Left renal cortex interstitium (tissue), 4 donors: ENCODE measurements around the gene CAMK1D. TPM values are rescaled to one million over a fixed set of nuclear protein-coding genes. Genes with fewer than 3 reads are reported as not detected.

ENCODE experiments used
- DNase-seq, 4 donors: peaks; one replicate each; pipeline ENCODE4 v3.0.0-alpha.2; 2013; ENCODE audit warnings: low read depth in 4 of 4, low spot score in 2 of 4, missing footprints in 1 of 4
- polyA plus RNA-seq, 4 donors: library from polyadenylated mRNA; unstranded; fragments of 120-200 nt; gene quantifications; one replicate each; pipeline ENCODE4 v1.2.1, GENCODE V29; 2013; ENCODE audit not compliant: insufficient read length in 4 of 4

The CAMK1D gene
- polyA plus RNA-seq, 4 donors: 10.1 to 13.0 (median 10.8) TPM

- no peak for DNase-seq
Measured at GRCh38 chr10:12367272-12367671, 17.9 kb downstream of the CAMK1D start.

GRCh38 chr10:12369982-12370381, 20.6 kb downstream of the CAMK1D start:
- no peak for DNase-seq

- DNase-seq: no peak
Measured at GRCh38 chr10:12372846-12373245, 23.5 kb downstream of the CAMK1D start.

GRCh38 chr10:12375076-12375504, 25.7 kb downstream of the CAMK1D start:
- DNase-seq: no peak

GRCh38 chr10:12376211-12376610, 26.9 kb downstream of the CAMK1D start:
- DNase-seq: no peak

GRCh38 chr10:12377658-12378290, 28.4 kb downstream of the CAMK1D start:
- DNase-seq: no peak

GRCh38 chr10:12380999-12381398, 31.7 kb downstream of the CAMK1D start:
- no peak for DNase-seq

GRCh38 chr10:12381536-12382156, 32.3 kb downstream of the CAMK1D start:
- no peak for DNase-seq

GRCh38 chr10:12382157-12382548, 32.8 kb downstream of the CAMK1D start:
- DNase-seq: no peak

GRCh38 chr10:12382956-12383531, 33.7 kb downstream of the CAMK1D start:
- DNase-seq: no peak

- no peak for DNase-seq
Measured at GRCh38 chr10:12384906-12385305, 35.6 kb downstream of the CAMK1D start.

- no peak for DNase-seq
Measured at GRCh38 chr10:12387561-12388210, 38.3 kb downstream of the CAMK1D start.

GRCh38 chr10:12388671-12389070, 39.3 kb downstream of the CAMK1D start:
- DNase-seq: no peak

GRCh38 chr10:12389154-12389734, 39.9 kb downstream of the CAMK1D start:
- DNase-seq: no peak

GRCh38 chr10:12390733-12391132, 41.4 kb downstream of the CAMK1D start:
- no peak for DNase-seq

- DNase-seq: no peak
Measured at GRCh38 chr10:12391206-12391605, 41.9 kb downstream of the CAMK1D start.

- no peak for DNase-seq
Measured at GRCh38 chr10:12393831-12394230, 44.5 kb downstream of the CAMK1D start.

GRCh38 chr10:12394241-12395033, 45.1 kb downstream of the CAMK1D start:
- no peak for DNase-seq

- no peak for DNase-seq
Measured at GRCh38 chr10:12396093-12396492, 46.7 kb downstream of the CAMK1D start.

GRCh38 chr10:12396567-12396966, 47.2 kb downstream of the CAMK1D start:
- no peak for DNase-seq
